GM23338 (cell line): ENCODE measurements around the gene NSD1.

Experiments used
- POLR2AphosphoS5 ChIP-seq: IDR thresholded peaks from 2 replicates; pipeline ENCODE4 v1.6.1; 2016; ENCODE audit warnings: antibody characterized with exemption, low read depth
- TF ChIP-seq, protein P1 (sequence below), 2 experiments: fragments of 200-600 bp in 1 of 2; sonication (generic) in 1 of 2; conservative IDR thresholded peaks; 2 replicates each; pipeline versions ENCODE4 v1.5.1 to v1.6.1; 2016 to 2017; ENCODE audit warnings: antibody characterized with exemption in 2 of 2, low read depth in 2 of 2, mild to moderate bottlenecking in 2 of 2, moderate library complexity in 1 of 2

DNA sequence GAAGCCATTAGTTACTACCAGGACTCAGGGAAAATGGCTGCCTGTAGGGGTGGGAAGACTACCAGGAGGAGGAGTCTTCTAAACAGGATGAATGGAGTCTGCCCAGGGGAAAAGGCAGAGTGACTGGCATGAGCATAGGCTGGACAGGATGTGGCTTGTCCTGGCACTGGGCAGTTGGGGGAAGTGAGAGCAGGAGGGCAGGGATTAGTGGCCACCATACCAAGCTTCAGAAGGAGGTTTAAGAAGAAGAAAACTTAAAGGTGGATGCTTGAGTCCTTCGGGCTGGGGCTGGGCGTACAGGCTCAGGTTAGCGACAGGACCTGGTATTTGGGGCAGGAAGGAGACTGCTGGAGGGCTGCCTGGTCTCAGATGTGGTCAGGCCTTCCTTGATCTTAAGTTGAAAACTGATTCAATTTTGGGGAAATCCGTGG lies 5.0 kb upstream of the NSD1 start:
- TF ChIP-seq, protein P1, sequence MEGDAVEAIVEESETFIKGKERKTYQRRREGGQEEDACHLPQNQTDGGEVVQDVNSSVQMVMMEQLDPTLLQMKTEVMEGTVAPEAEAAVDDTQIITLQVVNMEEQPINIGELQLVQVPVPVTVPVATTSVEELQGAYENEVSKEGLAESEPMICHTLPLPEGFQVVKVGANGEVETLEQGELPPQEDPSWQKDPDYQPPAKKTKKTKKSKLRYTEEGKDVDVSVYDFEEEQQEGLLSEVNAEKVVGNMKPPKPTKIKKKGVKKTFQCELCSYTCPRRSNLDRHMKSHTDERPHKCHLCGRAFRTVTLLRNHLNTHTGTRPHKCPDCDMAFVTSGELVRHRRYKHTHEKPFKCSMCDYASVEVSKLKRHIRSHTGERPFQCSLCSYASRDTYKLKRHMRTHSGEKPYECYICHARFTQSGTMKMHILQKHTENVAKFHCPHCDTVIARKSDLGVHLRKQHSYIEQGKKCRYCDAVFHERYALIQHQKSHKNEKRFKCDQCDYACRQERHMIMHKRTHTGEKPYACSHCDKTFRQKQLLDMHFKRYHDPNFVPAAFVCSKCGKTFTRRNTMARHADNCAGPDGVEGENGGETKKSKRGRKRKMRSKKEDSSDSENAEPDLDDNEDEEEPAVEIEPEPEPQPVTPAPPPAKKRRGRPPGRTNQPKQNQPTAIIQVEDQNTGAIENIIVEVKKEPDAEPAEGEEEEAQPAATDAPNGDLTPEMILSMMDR (conservative IDR thresholded peaks at IDR 0.05; ENCODE audit: low read depth in 2 of 2) = no peak
- TF ChIP-seq POLR2AphosphoS5 = no peak
